Neural crest cell (in vitro differentiated cells): ENCODE data around the gene MCF2L. TPM values are rescaled to one million over a fixed set of nuclear protein-coding genes. Genes with fewer than 3 reads are reported as not detected.

Experiments used
- DNase-seq: peaks from one replicate; pipeline ENCODE4 v3.0.0; 2021; ENCODE audit warnings: low read depth, mixed read lengths, low spot score
- H3K27ac Mint-ChIP-seq: one replicate; pipeline ENCODE4 v1.8.0; 2021; ENCODE audit warnings: mild to moderate bottlenecking, mixed read lengths; ENCODE audit not compliant: unreplicated experiment
- H3K27me3 Mint-ChIP-seq: 2 replicates; pipeline ENCODE4 v1.8.0; 2021; ENCODE audit warnings: low read depth, mild to moderate bottlenecking, mixed read lengths
- H3K36me3 Mint-ChIP-seq: 2 replicates; pipeline ENCODE4 v1.8.0; 2021; ENCODE audit warnings: low read depth, mild to moderate bottlenecking, mixed read lengths
- H3K4me1 Mint-ChIP-seq: 2 replicates; pipeline ENCODE4 v1.8.0; 2021; ENCODE audit warnings: mixed read lengths
- H3K4me3 Mint-ChIP-seq: one replicate; pipeline ENCODE4 v1.8.0; 2021; ENCODE audit warnings: mild to moderate bottlenecking, mixed read lengths
- H3K9me3 Mint-ChIP-seq: 2 replicates; pipeline ENCODE4 v1.8.0; 2021; ENCODE audit warnings: mixed read lengths
- CTCF ChIP-seq: fragments of 200-600 bp; sonication (generic); conservative IDR thresholded peaks from 2 replicates; pipeline ENCODE4 v1.5.0; 2021; ENCODE audit warnings: antibody characterized with exemption, mild to moderate bottlenecking
- total RNA-seq: library from RNA; stranded (reverse); gene quantifications from 2 replicates; pipeline ENCODE4 v1.2.1, GENCODE V29; 2021

The MCF2L gene
- total RNA-seq, 1 donor from 2014 or later = 59.9 TPM

GRCh38 chr13:113074401-113074800, 105.4 kb downstream of the MCF2L start:
- no peaks in the 10 kb centered on the region for H3K9me3 Mint-ChIP-seq
- no peak for DNase-seq
- H3K36me3 Mint-ChIP-seq = peaks cover 29% of the 10 kb centered on the region
- no peak overlapping the region for H3K4me3 Mint-ChIP-seq
- H3K27me3 Mint-ChIP-seq = no peaks in the 10 kb centered on the region
- no peaks in the 10 kb centered on the region for H3K4me1 Mint-ChIP-seq
- no peak overlapping the region for H3K27ac Mint-ChIP-seq
- no peak for TF ChIP-seq CTCF

GRCh38 chr13:113074876-113075275, 105.9 kb downstream of the MCF2L start:
- H3K27me3 Mint-ChIP-seq = no peaks in the 10 kb centered on the region
- TF ChIP-seq CTCF = no peak
- no peaks in the 10 kb centered on the region for H3K4me1 Mint-ChIP-seq
- DNase-seq = no peak
- H3K4me3 Mint-ChIP-seq = no peak overlapping the region
- peaks cover 29% of the 10 kb centered on the region for H3K36me3 Mint-ChIP-seq
- H3K9me3 Mint-ChIP-seq = no peaks in the 10 kb centered on the region
- no peak overlapping the region for H3K27ac Mint-ChIP-seq

- H3K4me3 Mint-ChIP-seq = no peak overlapping the region
- no peak for DNase-seq
- no peak overlapping the region for H3K27ac Mint-ChIP-seq
- H3K4me1 Mint-ChIP-seq = no peaks in the 10 kb centered on the region
- peaks cover 23% of the 10 kb centered on the region for H3K36me3 Mint-ChIP-seq
- no peaks in the 10 kb centered on the region for H3K27me3 Mint-ChIP-seq
- TF ChIP-seq CTCF = no peak
- H3K9me3 Mint-ChIP-seq = no peaks in the 10 kb centered on the region
Measured at GRCh38 chr13:113075711-113076110, 106.7 kb downstream of the MCF2L start.

GRCh38 chr13:113076681-113077401, 107.8 kb downstream of the MCF2L start:
- no peak overlapping the region for H3K27ac Mint-ChIP-seq
- no peak for TF ChIP-seq CTCF
- DNase-seq = no peak
- no peaks in the 10 kb centered on the region for H3K4me1 Mint-ChIP-seq
- H3K36me3 Mint-ChIP-seq = peaks cover 12% of the 10 kb centered on the region
- H3K9me3 Mint-ChIP-seq = no peaks in the 10 kb centered on the region
- H3K27me3 Mint-ChIP-seq = no peaks in the 10 kb centered on the region
- H3K4me3 Mint-ChIP-seq = no peak overlapping the region

- no peaks in the 10 kb centered on the region for H3K9me3 Mint-ChIP-seq
- no peak for TF ChIP-seq CTCF
- no peak overlapping the region for H3K4me3 Mint-ChIP-seq
- H3K4me1 Mint-ChIP-seq = no peaks in the 10 kb centered on the region
- H3K27me3 Mint-ChIP-seq = no peaks in the 10 kb centered on the region
- DNase-seq = no peak
- H3K36me3 Mint-ChIP-seq = peaks cover 6% of the 10 kb centered on the region
- peak overlapping the region; percentile 35 for H3K27ac Mint-ChIP-seq
Measured at GRCh38 chr13:113077566-113077952, 108.5 kb downstream of the MCF2L start.
